Ovary (tissue), 9 donors: Measurements from ENCODE around the gene CNRIP1. TPM values are rescaled to one million over a fixed set of nuclear protein-coding genes. Genes with fewer than 3 reads are reported as not detected.

Source experiments
- DNase-seq, 5 donors: peaks; one replicate each; pipeline ENCODE4 v3.0.0-alpha.2; 2019 to 2020
- H3K27ac ChIP-seq, 2 donors: fragments of 200-600 bp; one replicate each; pipeline versions ENCODE4 v1.5.1 to v1.8.0; 2019 to 2022
- H3K27me3 ChIP-seq: fragments of 200-600 bp; one replicate; pipeline ENCODE4 v1.8.0; 2022
- H3K36me3 ChIP-seq: fragments of 200-600 bp; sonication (generic); one replicate; pipeline ENCODE4 v1.5.1; 2019
- H3K4me1 ChIP-seq: one replicate; pipeline ENCODE4 v1.8.1; 2013; ENCODE audit warnings: mild to moderate bottlenecking, moderate library complexity; ENCODE audit not compliant: insufficient read depth
- H3K4me3 ChIP-seq: fragments of 200-600 bp; sonication (generic); one replicate; pipeline ENCODE4 v1.5.1; 2017
- H3K9me3 ChIP-seq, 2 donors: fragments of 200-600 bp in 1 of 2; sonication (generic) in 1 of 2; one replicate each; pipeline versions ENCODE4 v1.5.1 to v1.8.1; 2013 to 2019; ENCODE audit warnings: mild to moderate bottlenecking in 1 of 2, moderate library complexity in 1 of 2
- EP300 ChIP-seq: sonication (generic); formaldehyde crosslinking; IDR thresholded peaks from one replicate; pipeline ENCODE4 v1.6.1; 2017; ENCODE audit warnings: antibody characterized with exemption
- POLR2A ChIP-seq: fragments of 450-650 bp; IDR thresholded peaks from one replicate; pipeline ENCODE4 v1.6.1; 2017; ENCODE audit warnings: antibody characterized with exemption, mild to moderate bottlenecking, moderate library complexity
- WGBS, 3 donors: extraction: QIAGEN DNeasy Blood & Tissue Kit in 1 of 3; methylation state at CpG; one replicate each; pipeline versions ENCODE4 v1.1.5 to v1.1.7; 2013 to 2017; 5-methylcytosine and 5-hydroxymethylcytosine counted together
- intact Hi-C, 4 donors: fragments of 100-400 bp; cut with DNase I; formaldehyde crosslinking; loops; one replicate each; pipeline versions ENCODE4 v1.11.0 to v1.15.1; 2022 to 2023
- polyA plus RNA-seq, 2 donors: library from polyadenylated mRNA; stranded (reverse); fragments of 200-250 nt in 1 of 2; fragments of 350-450 nt in 1 of 2; fragmentation: Illumina TruSeq in 1 of 2; extraction: RNeasy Lipid Tissue Mini Kit (QIAGEN cat#74804) in 1 of 2; gene quantifications; one replicate each; pipeline ENCODE4 v1.2.3, GENCODE V29; 2013 to 2014
- total RNA-seq, 7 donors: library from RNA; depleted of rRNA in 2 of 7; stranded (reverse); fragments of >200 nt in 2 of 7; fragmentation: NEBNext Ultra II Directional in 3 of 7; extraction: Animal tissue kit (Norgen Biotek cat#: 25700) in 3 of 7; gene quantifications; one replicate each; pipeline versions ENCODE4 v1.1.0 to v1.2.4, GENCODE V29; 2016 to 2023
- TF ChIP-seq, protein P1 (sequence below), 3 donors: fragments of 450-650 bp in 2 of 3; fragments of 200-600 bp in 1 of 3; IDR thresholded peaks; one replicate each; pipeline versions ENCODE4 v1.5.1 to v1.8.0; 2016 to 2022; ENCODE audit warnings: antibody characterized with exemption in 3 of 3, mild to moderate bottlenecking in 1 of 3
- donor health status: DM: no; HTN: no; CAD: no; lungs with moderate emphysema.
- donor health status: DM: no; HTN: no; CAD: no.
- donor health status: Bipolar disorder and iron deficiency.
- donor health status: DM: yes; HTN: yes; CAD: no.
- donor health status: DM: no; HTN: no; CAD: no.
- donor health status: DM: yes; HTN: yes; CAD: no.

The CNRIP1 gene
- total and polyA plus RNA-seq, 9 donors, result 29.8 to 95.5 (median 50.2) TPM

DNA sequence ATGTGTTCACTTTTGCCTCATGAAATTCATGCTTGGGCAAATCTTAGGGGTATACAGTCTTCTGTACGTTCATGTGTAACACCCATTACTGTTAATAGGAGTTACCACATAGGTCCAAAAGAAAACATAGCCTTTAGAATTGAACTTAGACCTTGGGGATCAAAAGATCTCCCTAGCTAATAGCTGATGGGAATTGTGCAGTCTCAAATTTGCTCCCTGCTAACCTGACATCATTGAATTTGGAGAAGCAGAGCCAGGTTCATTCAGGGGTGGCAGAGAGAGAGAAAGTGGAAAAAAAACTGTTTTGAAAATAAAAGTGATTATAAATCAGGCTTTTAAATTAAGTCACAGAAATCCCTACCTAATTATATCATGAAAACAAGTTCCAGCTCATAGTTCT lies 39.4 kb downstream of the CNRIP1 start:
- Histone ChIP-seq H3K4me3 (no peak overlapping the region), H3K27me3 (no peaks in the 10 kb centered on the region), H3K36me3 (no peaks in the 10 kb centered on the region), H3K9me3 (no peaks in the 10 kb centered on the region), H3K4me1 (no peaks in the 10 kb centered on the region), H3K27ac (no peak overlapping the region)
- no peak for DNase-seq
- intact Hi-C loops, result loop anchor here (5.0 to 10.0 kb wide), 2 partner anchors 156 to 158 kb away; no protein-coding TSS in a partner anchor
- WGBS, 3 donors, result 64 to 81% (median 77%) methylated on average over 1 of the region's 1 CpG
- TF ChIP-seq, protein P1, sequence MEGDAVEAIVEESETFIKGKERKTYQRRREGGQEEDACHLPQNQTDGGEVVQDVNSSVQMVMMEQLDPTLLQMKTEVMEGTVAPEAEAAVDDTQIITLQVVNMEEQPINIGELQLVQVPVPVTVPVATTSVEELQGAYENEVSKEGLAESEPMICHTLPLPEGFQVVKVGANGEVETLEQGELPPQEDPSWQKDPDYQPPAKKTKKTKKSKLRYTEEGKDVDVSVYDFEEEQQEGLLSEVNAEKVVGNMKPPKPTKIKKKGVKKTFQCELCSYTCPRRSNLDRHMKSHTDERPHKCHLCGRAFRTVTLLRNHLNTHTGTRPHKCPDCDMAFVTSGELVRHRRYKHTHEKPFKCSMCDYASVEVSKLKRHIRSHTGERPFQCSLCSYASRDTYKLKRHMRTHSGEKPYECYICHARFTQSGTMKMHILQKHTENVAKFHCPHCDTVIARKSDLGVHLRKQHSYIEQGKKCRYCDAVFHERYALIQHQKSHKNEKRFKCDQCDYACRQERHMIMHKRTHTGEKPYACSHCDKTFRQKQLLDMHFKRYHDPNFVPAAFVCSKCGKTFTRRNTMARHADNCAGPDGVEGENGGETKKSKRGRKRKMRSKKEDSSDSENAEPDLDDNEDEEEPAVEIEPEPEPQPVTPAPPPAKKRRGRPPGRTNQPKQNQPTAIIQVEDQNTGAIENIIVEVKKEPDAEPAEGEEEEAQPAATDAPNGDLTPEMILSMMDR (IDR thresholded peaks at IDR 0.05), result no peak
- no peak for TF ChIP-seq EP300
- no peak for TF ChIP-seq POLR2A

DNA sequence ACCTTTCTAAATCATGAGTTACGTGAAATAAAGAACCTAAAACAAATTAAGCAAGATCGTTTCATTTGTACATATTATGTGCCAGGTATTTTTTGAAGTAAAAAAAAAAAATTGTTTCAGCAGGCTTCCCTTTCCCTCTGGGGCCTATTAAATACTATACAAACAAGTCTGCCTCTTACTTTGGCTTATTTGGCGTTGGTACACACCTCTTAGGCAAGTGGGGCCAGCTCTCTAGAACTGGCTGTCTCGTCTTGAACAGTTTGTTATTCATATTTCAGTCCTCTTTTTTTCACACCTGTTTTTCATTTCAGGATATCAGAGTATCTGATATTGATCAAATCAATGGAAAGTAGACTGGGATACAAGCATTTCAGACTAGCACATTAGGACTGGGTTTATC lies 40.1 kb downstream of the CNRIP1 start:
- Histone ChIP-seq H3K9me3 (no peaks in the 10 kb centered on the region), H3K27ac (no peak overlapping the region), H3K36me3 (no peaks in the 10 kb centered on the region), H3K27me3 (no peaks in the 10 kb centered on the region), H3K4me1 (no peaks in the 10 kb centered on the region), H3K4me3 (no peak overlapping the region)
- intact Hi-C loops, result loop anchor here (5.0 to 10.0 kb wide), 2 partner anchors 155 to 157 kb away; no protein-coding TSS in a partner anchor
- TF ChIP-seq EP300 (no peak), POLR2A (no peak)
- TF ChIP-seq, protein P1 (IDR thresholded peaks at IDR 0.05), result no peak
- no peak for DNase-seq
- WGBS, 3 donors, result 78 to 82% (median 81%) methylated on average over 4 of the region's 4 CpGs

DNA sequence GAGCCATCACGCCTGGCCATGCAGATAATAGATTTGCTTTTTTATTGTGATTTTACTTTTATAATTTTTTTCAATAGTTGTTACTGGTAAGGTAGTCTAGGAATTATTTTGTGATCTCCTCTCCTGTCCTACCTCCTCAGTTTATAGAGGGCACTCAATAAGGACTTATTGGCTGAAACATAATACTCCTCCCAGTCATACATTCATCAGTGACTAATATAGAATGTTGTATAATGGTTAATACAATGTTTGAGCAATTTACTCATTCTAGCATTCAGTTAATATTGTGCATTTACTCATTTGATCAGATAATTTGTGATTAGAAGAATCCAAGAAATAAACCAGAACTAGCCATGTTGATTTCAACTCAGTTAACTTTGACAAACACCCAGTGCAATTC lies 41.6 kb downstream of the CNRIP1 start:
- no peaks in the 10 kb centered on the region for H3K9me3 ChIP-seq
- DNase-seq, result no peak
- no peaks in the 10 kb centered on the region for H3K27me3 ChIP-seq
- no peaks in the 10 kb centered on the region for H3K4me1 ChIP-seq
- no peaks in the 10 kb centered on the region for H3K36me3 ChIP-seq
- no peak overlapping the region for H3K27ac ChIP-seq
- intact Hi-C loops, result no loop called here
- WGBS, 3 donors, result 38 to 96% (median 95%) methylated on average over 1 of the region's 1 CpG
- no peak overlapping the region for H3K4me3 ChIP-seq
- TF ChIP-seq POLR2A, result no peak
- TF ChIP-seq, protein P1 (IDR thresholded peaks at IDR 0.05), result no peak
- TF ChIP-seq EP300, result no peak

DNA sequence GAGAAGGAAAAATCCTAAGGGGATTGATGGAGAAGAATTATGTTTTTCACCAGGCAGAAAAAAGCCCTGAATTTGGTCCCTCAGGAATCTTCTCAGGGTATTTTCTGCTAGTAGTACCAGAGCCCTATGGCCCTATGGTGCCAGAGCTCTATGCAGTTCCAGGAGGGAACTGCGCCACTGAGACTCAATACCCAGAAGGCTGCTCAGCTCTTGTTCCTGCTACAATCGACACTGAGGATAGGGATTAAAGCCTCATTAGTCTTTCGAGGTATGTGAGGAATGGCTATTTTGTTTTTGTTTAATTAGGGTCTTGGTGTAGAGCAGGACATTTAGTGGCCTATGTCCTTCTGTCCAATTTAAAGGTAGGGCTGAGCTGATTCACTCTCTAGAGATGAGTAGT lies 45.7 kb downstream of the CNRIP1 start:
- TF ChIP-seq POLR2A, result no peak
- intact Hi-C loops, result no loop called here
- DNase-seq, result no peak
- H3K27me3 ChIP-seq, result no peaks in the 10 kb centered on the region
- WGBS, 3 donors, result 59 to 64% (median 61%) methylated on average over 3 of the region's 3 CpGs
- H3K4me3 ChIP-seq, result no peak overlapping the region
- H3K36me3 ChIP-seq, result no peaks in the 10 kb centered on the region
- H3K9me3 ChIP-seq, result no peaks in the 10 kb centered on the region
- H3K4me1 ChIP-seq, result no peaks in the 10 kb centered on the region
- no peak overlapping the region for H3K27ac ChIP-seq

DNA sequence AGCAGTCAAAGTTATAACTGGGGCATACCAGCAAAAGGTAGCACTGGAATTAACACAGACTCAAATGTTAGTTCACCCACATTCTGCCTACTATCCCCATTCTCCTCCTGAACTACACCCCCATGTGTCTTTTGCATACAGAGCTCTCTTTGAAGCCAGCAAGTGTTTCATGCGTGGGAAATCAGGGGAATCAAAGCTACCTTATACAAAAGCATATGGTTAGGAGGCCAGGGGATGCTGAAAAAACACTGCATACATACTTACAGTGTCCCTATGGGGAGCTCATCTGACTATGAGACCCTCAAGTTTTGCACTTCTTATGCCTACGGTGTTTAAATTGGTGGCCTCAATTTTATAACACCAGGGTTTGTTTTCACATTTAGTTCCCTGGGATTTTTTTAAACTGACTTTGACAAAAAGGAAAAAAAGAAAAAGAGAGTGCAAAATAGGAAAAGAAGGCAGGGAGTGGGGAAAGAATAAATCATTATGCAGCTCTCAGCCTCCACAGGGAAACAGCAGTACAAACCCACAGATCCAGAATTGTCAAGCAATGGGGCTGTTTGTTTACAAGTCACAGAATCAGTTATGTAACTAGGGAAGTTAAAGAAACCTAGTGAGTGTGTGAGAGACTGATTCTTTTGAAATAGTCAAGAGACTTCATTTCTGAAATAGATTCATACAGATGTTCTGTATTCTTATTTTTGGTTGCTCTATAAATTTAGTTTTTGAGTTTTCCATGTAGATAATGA lies 47.3 kb downstream of the CNRIP1 start:
- Histone ChIP-seq H3K36me3 (no peaks in the 10 kb centered on the region), H3K27ac (no peak overlapping the region), H3K4me3 (no peak overlapping the region), H3K4me1 (no peaks in the 10 kb centered on the region), H3K9me3 (no peaks in the 10 kb centered on the region), H3K27me3 (no peaks in the 10 kb centered on the region)
- intact Hi-C loops, result no loop called here
- no peak for DNase-seq
- WGBS, 3 donors, result 73 to 88% (median 77%) methylated on average over 2 of the region's 2 CpGs
- TF ChIP-seq, protein P1 (IDR thresholded peaks at IDR 0.05), result no peak
- no peak for TF ChIP-seq POLR2A
- TF ChIP-seq EP300, result no peak
